GM19463 (cell line): ENCODE measurements around the gene FLG2.

Source experiments
- ATAC-seq: cut with Tn5 transposase; IDR thresholded peaks from one replicate; pipeline ENCODE4 v1.9.1; 2021; ENCODE audit warnings: mild to moderate bottlenecking, moderate library complexity; ENCODE audit not compliant: unreplicated experiment

FLG2 gene

DNA sequence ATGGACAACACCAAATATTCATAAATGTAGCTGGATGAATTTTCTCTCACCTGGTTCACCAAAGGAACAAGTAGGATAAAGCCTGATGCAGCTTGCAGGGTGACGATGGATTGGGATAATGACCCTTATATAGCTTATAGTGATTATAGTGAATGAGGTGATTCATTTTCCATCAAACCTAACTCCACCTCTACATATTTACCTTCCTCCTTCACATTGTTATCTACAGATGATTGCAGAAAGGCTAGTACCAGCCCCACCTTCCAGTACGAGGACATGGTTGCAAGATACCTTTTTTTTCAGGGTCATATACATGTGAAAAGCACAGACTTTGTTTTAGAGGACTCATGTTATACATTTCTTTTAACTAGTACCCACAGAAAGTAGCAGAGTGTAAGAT, at the start of gene FLG2:
FLG2 (minus strand) TSS at position 101 of the 400 bp plus-strand sequence. CDS start 1,122 bp downstream, outside the sequence.
- ATAC-seq = no peak

DNA sequence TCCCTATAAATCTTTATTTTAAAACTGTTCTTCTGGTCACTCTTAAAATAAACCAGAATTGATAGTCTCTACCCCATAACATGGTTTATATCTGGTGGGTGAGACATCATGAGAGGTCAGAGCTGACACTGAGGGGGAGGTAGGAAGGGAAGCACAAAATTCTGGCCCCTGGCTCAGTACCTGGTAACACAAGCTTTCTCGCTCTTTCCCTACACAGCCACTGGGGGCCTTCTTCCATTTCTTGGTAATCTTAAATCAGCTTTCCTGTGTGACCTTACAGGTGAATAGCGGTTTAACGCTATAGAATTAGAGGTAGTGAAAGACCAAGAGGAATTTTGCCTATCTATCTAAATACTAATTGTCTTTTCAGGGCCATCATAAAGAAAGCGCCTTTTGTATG, 48.9 kb upstream of the FLG2 start:
- ATAC-seq = no peak

GRCh38 chr1:152398812-152399698, 39.2 kb upstream of the FLG2 start:
- ATAC-seq = no peak

DNA sequence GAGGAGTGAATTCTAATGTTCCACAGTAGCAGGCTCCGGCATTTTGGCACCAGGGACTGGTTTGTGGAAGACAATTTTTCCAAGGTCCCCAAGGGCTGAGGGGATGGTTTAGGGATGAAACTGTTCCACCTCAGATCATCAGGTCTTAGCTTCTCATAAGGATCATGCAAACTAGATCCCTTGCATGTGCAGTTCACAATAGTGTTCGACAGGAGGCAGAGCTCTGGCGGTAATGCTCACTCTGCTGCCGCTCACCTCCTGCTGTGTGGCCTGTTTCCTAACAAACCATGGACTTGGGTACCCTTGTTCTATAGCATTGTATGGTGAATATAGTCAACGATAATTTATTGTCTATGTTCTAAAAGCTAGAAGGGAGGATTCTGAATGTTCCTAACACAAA, 37.7 kb upstream of the FLG2 start:
- no peak for ATAC-seq

GRCh38 chr1:152394151-152394550, 34.3 kb upstream of the FLG2 start:
- no peak for ATAC-seq

GRCh38 chr1:152392909-152393308, 33.1 kb upstream of the FLG2 start:
- ATAC-seq = no peak

DNA sequence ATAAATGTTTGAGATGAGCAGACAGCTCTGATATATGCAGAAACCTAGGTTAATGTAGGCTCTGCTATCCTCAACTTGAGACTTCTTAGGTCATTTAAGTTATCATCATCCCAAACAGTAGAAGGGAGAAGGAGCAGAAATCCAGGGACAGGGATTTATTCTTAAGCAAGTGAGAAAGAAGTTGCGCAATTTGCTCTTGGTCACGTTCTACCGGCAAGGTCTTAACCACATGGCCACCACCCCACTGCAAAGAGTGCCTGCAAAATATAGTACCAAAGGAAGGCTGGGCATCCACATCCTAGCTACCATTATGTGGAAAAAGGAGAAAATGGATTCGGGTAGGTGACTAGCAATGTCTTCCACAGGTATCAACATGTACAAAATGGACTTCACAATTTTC, 29.1 kb upstream of the FLG2 start:
- no peak for ATAC-seq

- no peak for ATAC-seq
These were observed 27.1 kb upstream of the FLG2 start for GRCh38 chr1:152386940-152387339.

DNA sequence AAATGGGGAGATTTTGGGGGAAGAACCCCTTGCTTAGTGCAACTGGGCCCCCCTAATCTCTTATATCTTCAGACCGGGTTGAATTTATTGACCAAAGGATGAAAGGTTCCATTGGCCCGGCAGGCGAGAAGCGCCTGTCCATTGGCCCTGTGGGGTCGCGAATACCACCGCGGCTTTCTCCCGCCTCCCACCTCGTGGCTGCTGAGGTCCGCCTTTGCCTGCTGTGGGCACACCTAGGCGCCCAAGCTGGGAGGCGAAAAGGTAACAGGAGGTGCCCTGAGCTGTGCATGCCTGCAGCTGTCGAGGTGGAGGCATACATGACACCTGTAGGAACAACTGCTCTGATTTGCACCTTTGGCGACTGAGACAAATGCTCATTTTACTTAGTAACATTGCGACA, 21.1 kb upstream of the FLG2 start:
- no peak for ATAC-seq

DNA sequence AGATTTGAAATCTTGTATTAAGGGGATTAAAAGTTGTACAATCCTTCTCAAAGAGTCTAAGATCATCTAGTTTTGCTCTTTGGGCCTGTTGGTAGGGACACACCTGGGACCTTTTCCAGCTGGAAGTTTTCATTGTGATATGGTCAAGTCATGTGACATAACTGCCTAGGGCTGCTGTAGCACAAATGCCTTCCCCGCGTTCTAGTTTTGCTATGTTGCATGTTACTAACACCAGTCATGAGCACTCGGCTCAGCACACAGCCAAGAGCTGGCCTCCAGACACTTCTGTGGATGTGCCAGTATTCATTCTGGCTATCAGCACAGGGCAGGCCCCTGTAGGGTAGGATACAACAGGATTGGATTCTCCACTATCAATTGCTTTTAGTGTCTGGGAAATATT, 14.6 kb upstream of the FLG2 start:
- no peak for ATAC-seq

DNA sequence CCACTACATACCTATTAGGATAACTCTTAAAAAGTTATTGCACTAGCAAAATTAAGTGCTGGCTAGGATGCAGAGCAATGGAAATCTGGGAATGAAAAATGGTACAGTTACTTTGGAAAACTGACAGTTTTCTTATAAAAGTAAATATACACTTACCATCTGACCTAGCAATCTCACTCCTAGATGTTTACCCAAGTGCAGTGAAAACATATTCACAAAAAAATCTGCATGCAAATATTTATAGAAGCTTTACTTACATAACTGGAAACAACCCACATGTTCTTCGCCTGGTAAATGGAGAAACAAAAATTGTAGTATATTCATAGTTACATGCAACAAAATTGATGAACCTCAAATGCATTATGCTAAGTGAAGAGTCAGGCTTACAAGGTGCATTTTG, 12.9 kb upstream of the FLG2 start:
- ATAC-seq = no peak

DNA sequence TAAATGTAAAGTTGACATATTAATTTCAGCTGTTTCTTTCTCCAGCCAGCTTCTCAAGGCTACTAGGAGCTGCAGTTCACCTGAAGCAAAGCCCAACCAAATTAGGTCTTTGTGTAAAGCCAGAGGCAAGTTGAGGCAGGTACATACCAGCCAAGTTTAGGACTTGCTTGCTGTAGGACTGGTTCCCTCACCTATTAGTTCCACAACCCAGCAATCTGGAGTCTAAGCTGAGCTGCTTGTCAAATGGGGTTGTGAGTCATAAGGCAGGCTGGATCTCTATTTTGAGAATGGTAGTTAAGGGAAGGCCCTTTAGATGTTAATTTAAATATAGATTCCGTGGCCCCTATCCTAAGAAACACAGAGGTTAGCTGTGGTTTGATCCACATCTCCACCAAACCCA, 7.6 kb upstream of the FLG2 start:
- ATAC-seq = no peak

- ATAC-seq = no peak
These were observed 3.1 kb downstream of the FLG2 start for GRCh38 chr1:152356736-152357135.

- no peak for ATAC-seq
These were observed 10.2 kb downstream of the FLG2 start for GRCh38 chr1:152349611-152350010.

DNA sequence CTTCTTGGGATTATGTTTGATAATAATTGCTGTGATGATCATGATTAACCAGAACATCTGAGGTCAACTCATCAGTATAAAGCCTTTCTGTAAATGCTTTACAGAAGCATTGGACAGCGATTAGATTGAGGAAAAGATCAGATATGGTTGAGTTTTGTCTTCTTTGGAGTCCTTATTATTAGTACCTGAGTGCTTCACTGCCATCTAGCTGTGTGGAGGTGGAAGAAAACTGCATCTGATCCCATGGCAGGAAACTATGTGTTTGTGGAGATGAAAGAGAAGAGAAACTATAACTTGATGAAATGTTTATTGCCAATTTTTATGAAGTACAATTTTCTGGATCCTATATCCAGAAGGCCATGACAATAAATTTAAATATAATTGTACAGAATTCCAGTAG, 11.4 kb downstream of the FLG2 start:
- no peak for ATAC-seq

DNA sequence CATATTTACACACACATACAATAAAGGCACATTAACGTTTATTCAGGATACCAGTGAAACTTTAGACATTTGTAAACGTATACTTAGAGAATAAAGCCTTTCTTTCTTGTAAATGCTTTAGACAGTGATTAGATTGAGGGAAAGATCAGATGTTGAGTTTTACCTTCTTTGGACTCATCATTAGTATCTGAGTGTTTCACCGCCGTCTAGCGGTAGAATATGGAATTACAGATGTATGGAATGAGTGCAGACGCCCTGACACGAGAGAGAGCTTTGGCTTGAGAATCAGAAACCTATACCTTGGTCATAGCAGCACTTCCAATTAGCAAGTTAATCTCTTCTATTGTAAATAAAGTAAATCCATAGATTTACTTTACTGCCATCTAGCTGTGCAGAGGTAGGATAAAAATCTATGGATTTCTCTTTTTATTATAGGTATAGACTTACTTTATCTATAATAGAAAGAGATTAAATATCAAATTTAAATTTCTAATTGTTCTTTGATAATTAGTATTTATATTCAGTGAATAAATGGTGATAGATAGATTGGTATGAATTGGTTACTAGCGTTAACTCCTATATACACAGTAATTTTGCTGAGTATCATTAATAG, 12.6 kb downstream of the FLG2 start:
- ATAC-seq = no peak

- ATAC-seq = no peak
These were observed 15.4 kb downstream of the FLG2 start for GRCh38 chr1:152344438-152344837.

DNA sequence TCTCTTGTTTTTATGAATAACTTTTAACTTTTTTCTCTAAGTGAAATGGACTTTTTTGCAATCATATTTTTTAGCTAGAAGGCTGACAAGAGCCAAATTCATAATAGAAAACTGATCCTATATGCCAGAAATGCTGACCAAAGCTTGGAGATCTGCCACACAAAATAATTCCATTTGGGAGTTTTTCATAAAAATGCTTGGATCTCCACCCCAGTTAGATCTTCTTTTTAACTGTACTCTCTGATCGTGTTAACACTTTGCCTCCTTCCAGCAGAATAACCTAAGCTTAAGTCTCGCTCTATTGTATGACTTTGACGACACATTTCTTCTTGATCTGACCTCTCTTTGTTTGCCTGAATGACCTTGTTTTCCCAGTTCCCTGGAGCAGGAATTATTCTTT, 16.8 kb downstream of the FLG2 start:
- no peak for ATAC-seq

GRCh38 chr1:152335399-152335798, 24.4 kb downstream of the FLG2 start:
- no peak for ATAC-seq

GRCh38 chr1:152328801-152329391, 30.9 kb downstream of the FLG2 start:
- no peak for ATAC-seq

GRCh38 chr1:152325111-152325510, 34.7 kb downstream of the FLG2 start, which contains the start of gene FLG:
Gene FLG (minus strand): TSS chr1:152325239. CDS start chr1:152315456, 9,783 bp downstream.
- no peak for ATAC-seq

DNA sequence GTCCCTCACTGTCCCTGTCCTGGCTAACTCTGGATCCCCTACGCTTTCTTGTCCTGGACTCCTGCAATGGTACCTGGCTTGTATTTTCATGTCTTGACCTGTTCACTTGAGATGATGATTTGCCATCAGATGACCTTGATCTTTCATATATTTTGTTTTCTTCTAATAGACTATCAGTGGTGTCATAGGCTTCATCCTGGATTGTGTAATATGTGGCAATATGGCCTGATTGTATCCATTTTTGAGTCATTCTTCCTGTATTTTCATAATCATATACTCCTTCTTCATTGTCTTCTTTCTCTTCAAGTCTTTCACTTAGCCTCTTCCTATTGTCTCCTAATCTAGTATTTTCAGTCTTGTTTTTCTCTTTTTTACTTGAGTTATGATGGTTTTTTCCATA, 45.8 kb downstream of the FLG2 start:
- no peak for ATAC-seq
